HG03432 (cell line): ENCODE data around the gene CUL7.
"Not testable (repeated sequence)": the region's sequence is repeated elsewhere in the genome, so short reads cannot be mapped to it uniquely, and the experiment has no call there.

Experiments used
- ATAC-seq: cut with Tn5 transposase; IDR thresholded peaks from one replicate; pipeline ENCODE4 v1.9.1; 2021; ENCODE audit warnings: mild to moderate bottlenecking, moderate library complexity; ENCODE audit not compliant: unreplicated experiment

The CUL7 gene

GRCh38 chr6:43019152-43019551, 34.5 kb downstream of the CUL7 start:
- ATAC-seq, result no peak

DNA sequence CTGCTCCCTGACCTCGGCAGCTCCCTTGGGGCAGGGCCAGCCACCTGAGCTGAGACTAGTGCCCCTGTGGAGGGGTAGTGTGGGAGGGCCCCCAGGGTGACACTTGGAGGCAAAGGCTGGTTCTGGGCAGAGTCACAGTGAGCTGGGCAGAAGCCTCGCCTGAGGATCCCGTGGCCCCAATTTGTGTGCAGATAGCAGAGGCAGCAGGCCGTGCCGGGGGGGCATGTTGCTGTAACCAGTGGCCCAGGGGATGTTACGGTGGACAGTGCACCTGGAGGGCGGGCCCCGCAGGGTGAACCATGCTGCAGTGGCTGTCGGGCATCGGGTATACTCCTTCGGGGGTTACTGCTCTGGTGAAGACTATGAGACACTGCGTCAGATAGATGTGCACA, 36.7 kb downstream of the CUL7 start:
- no peak for ATAC-seq

GRCh38 chr6:43016176-43016942, 37.3 kb downstream of the CUL7 start:
- no peak for ATAC-seq

DNA sequence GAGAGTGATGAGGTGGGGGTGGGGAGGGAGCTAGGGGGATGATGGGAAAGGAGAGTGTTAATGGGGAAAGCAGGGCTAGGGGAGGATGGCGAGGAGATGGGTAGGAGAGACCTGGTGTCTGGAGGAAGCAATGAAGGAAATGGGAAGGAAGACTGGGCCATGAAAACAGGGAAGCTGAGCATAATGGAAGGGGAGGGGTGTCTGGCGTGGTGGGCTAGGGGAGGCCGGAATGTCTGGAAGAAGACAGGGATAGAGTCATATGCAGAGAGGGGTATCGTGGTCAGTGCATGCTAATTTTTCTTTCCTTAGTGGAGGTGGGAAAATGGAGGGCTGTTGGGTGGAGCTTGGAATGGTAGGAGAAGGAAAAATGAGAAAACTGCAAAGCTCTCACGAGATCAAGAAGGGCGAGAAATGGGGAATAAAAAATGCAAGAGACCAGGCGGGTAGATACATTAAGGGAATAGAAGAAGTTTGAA, 39.2 kb downstream of the CUL7 start:
- no peak for ATAC-seq

DNA sequence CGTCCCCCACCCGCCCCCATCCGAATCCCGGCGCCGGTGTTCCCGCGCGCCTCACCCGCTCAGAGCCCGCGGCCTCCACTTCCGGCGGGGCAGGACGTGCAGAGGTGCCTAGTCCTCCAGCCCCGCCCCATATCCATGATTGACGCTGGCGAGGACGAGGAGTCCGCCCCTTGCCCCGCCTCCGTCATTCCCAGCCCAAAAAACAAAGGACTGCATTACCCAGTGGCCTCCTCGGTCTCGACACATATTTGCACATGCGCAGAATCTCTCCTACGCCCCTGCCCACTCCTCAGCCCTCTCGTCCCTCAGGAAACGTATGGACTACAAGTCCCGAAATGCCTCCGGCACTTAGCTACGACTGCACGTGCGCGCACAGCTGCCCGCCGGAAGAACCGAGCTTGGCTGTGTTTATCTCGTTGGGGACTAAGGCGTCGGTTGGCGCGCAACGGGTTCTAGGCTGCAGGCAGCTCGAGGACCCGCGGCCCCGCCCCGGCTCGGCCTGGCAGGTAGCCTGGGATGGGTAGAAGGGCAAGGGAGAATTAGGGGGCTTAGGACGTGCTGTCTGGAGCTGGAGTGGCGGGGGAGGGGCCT, 39.7 kb downstream of the CUL7 start, which contains the start of the genes KLHDC3 and MEA1:
Gene KLHDC3 (plus strand): TSS at position 407 of the 591 bp plus-strand sequence. CDS start 2,944 bp downstream, outside the sequence.
Gene MEA1 (minus strand): TSS at position 104 of the 591 bp plus-strand sequence. CDS start 133 bp downstream, outside the sequence.
- peak; percentile 87 for ATAC-seq

GRCh38 chr6:43013097-43013842, 40.4 kb downstream of the CUL7 start:
- peak; percentile 17 for ATAC-seq

DNA sequence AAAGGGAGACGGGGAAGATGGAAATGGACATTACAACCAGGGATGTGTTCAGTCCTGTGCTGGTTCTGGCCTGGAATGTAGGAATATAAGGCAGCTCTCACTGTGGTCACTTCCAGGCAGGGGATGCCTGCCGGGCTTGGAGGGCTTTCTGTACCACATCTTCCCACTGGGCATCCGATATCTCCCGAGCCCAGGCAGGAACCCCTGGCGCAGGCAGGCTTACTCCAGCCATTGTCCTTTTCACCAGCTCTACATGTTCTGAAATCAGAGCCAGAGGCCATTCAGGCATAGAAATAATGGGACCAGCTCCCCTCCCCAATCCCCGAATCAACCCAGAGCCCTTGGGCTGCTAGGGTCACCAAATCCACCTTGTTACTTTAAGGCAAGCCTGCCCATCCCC, 41.3 kb downstream of the CUL7 start:
- ATAC-seq, result no peak

GRCh38 chr6:43011207-43011606, 42.4 kb downstream of the CUL7 start:
- no peak for ATAC-seq

GRCh38 chr6:43009124-43009523, 44.5 kb downstream of the CUL7 start:
- no peak for ATAC-seq

- ATAC-seq, result no peak
Measured at GRCh38 chr6:43007126-43007525, 46.5 kb downstream of the CUL7 start.

- ATAC-seq, result no peak
Measured at GRCh38 chr6:43006251-43006650, 47.4 kb downstream of the CUL7 start.

GRCh38 chr6:43005844-43006243, 47.8 kb downstream of the CUL7 start:
- no peak for ATAC-seq

- no peak for ATAC-seq
Measured at GRCh38 chr6:43001843-43002242, 51.8 kb downstream of the CUL7 start.

GRCh38 chr6:42998205-42998604, 55.4 kb downstream of the CUL7 start:
- ATAC-seq, result not testable (repeated sequence)

DNA sequence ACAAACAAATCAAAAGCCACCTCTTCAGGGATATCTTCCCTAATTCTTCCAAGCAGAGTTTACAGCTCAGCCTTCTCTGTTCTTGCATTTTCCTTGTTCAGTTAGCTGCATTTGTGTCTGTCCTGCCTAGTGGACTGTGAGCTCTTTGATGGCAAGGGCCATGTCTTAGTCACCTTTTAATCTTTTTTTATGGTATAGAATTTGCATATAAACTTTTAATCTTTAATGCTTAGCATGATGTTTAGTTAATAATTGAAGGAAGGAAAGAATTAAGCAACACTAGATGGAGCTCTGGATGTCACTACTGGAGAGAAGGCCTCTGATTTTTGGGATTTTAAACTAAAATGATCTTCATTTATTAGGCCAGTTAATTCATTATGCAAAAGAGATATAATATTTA, 57.1 kb downstream of the CUL7 start:
- ATAC-seq, result no peak

- ATAC-seq, result no peak
Measured at GRCh38 chr6:42993445-42993844, 60.2 kb downstream of the CUL7 start.

- ATAC-seq, result no peak
Measured at GRCh38 chr6:42989923-42990322, 63.7 kb downstream of the CUL7 start.

GRCh38 chr6:42988486-42989020, 65.1 kb downstream of the CUL7 start:
- ATAC-seq, result no peak
